GM19455 (cell line): ENCODE data around the gene KCNV2.

Experiments
- ATAC-seq: cut with Tn5 transposase; IDR thresholded peaks from one replicate; pipeline ENCODE4 v1.9.1; 2021; ENCODE audit not compliant: unreplicated experiment

KCNV2 gene

GRCh38 chr9:2718698-2719033 is 1.4 kb downstream of the KCNV2 start:
- ATAC-seq = no peak

GRCh38 chr9:2720179-2720654 is 2.9 kb downstream of the KCNV2 start:
- no peak for ATAC-seq

GRCh38 chr9:2722715-2723114 is 5.4 kb downstream of the KCNV2 start:
- ATAC-seq = no peak

- no peak for ATAC-seq
Observed at GRCh38 chr9:2723376-2724065, 6.2 kb downstream of the KCNV2 start.

DNA sequence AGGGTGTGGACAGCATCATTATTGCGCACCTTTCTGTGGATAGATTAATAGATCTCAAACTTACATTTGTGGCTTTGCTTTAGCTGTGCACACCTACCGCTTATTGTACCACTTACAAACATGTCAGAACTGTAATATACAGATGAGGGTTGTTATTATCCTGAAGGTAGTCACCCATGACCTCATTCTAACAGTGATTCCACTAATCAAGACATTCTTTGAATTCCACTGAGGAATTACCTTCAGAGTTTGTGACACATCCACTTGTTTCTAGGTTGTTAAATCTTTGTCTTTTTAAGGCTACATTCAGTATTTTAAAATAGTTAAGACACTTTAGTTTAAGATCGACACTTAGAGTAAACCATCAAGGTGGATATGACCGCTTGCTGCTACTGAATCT is 7.8 kb downstream of the KCNV2 start:
- ATAC-seq = no peak

DNA sequence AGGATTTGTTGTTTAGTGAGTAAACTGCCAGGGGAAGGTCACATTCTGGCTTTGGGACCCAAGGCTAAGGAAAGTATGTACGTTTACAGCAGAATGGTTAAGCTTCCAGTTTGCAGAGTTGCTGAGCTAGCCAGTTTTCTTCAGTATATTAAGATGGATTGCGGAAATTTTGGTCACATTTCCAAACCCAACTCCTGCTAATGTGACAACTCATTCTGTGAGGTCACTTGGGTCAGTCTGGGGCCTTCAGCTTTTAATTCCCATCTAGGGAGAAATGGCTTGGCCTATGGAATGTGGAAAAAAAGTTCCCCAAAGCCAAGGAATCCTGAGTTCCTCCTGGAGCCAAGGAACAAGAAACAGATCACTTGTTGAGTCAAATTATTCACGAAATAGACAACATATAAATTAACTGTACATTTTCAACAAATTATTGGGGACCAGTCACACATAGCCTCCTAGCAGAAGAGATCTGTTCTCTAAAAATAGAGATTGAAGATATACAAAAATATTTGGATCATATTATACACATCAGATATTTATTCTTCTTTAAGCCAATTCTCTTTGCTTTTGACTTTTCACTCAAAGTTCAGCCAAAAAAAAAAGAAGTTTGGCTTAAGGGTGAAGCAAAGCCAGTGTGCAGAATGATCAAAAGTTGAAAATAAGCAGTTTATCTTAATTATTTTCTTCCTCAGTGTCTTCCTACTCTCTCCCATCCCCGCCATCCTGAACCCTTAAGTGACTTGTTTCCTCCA is 8.8 kb downstream of the KCNV2 start:
- no peak for ATAC-seq

- ATAC-seq = no peak
Observed at GRCh38 chr9:2726650-2727340, 9.5 kb downstream of the KCNV2 start.

- no peak for ATAC-seq
Observed at GRCh38 chr9:2727374-2727773, 10.1 kb downstream of the KCNV2 start.

- ATAC-seq = peak; percentile 71
Observed at GRCh38 chr9:2727966-2728613, 10.8 kb downstream of the KCNV2 start.

DNA sequence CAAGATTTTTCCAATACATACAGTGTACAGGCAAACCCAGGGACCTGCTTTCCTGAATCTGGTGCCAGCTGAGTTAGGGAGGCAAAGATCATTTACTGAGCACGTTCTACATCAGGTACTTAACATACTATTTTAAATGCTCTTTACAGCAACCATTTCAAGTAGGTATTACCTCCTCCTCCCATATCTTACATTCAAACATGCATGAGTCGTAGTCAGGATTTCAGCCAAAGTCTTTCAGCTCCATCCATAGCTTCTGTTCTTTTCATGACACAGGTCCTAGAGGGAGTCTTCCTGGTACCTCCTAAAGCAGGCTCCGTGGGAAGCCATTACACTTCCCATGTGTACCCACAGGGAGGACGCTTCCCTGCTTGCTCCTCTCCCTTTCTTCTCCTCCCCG is 11.7 kb downstream of the KCNV2 start:
- ATAC-seq = no peak

DNA sequence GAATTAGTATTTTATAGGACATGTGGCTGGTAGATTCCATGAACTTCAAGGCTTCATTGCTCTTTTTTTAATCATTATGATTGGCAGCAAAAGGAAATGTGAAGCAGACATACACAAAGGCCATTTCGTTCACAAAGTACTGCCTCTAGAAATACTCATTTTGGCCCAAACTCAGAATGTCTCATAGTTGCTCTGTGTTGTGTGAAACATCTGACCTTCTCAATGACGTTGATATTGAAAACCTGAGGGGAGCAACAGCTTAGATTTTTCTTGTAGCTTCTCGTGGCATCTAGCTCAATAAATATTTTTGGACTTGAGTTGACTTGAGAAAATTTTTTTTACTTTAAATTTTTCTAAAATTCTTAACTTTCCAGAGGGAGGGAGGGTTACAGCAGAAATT is 12.4 kb downstream of the KCNV2 start:
- ATAC-seq = no peak

- ATAC-seq = no peak
Observed at GRCh38 chr9:2730971-2731370, 13.7 kb downstream of the KCNV2 start.

- no peak for ATAC-seq
Observed at GRCh38 chr9:2732492-2732891, 15.2 kb downstream of the KCNV2 start.

GRCh38 chr9:2740616-2741015 is 23.3 kb downstream of the KCNV2 start:
- no peak for ATAC-seq

- no peak for ATAC-seq
Observed at GRCh38 chr9:2741441-2742158, 24.3 kb downstream of the KCNV2 start.

DNA sequence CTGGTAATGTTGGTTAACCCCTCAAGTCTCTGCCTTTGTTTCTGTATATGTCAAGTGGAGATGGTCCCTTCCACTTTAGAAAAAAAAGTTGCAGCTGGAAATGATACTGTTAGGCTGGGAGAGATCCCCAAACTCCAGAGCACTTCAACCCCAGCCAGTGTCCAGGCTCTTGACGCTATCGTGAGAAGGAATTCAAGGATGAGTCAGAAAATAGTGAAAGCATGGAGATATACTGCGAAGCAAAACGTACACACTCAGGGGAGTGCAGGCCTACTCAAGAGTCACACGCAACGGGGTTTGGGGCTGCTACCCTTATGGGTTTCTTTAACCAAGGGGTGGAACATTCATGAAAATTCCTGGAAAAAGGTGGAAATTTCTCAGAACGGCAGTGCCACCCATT is 24.9 kb downstream of the KCNV2 start:
- ATAC-seq = no peak

DNA sequence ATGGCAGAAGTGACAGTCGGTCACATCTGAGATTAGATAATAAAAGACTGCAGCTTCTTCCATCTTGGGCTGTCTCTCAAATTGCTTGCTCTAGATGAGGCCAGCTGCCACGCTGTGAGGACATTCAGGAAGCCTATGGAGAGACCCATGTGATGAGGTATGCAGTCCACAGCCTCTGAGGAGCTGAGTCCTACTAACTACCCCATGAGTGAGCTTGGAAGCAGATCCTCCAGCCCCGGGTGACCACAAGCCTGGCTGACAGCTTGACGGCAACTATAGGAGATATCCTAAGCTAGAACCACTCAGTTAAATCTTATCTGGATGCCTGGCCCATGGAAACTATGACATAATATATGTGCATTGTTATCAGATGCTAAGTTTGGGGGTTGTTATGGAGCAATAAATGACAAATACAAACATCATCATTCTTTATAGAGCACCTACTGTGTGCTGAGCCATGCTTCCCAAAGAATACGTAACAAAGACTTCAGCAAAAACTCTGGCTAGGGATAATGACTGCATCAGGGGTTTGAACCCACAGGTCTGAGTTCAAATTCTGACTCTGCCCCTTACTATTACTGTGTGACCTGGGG is 26.7 kb downstream of the KCNV2 start:
- no peak for ATAC-seq

DNA sequence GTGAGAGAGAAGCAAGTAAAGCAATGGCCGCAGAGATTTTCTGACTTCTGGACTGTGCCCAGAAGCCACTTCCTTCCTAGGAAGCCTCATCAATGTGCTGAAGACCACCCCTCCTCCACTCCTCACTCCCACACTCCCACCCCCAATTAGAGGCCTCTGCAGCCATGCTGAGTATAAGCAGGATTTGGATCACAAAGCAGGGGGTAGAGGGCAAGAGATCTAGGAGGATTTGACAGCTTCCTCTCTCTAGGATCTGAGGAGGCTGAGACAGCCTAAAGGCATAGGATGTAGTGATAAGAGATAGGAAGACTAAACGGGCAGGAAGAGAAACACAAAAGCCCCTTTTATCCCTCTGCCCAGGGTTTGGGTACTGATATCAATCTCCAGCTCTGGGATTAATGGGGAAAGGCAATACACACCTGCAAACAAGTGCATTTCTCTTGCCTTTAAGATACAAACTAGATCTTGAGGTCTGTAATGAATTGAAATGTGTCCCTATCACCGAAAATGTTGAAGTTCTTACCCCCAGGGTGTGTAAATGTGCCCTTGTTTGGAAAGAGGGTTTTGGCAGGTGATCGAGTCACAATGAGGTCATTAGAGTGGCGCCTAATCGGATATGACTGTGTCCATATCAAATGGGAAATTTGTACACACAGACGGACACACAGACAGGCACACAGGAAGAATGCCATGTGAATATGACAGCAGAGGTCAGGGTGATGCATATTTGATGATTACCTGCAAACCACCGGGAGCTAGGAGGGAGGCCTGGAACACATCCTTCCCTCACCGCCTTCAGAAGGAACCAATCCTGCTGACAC is 28.5 kb downstream of the KCNV2 start:
- no peak for ATAC-seq

- ATAC-seq = no peak
Observed at GRCh38 chr9:2749485-2749884, 32.2 kb downstream of the KCNV2 start.

DNA sequence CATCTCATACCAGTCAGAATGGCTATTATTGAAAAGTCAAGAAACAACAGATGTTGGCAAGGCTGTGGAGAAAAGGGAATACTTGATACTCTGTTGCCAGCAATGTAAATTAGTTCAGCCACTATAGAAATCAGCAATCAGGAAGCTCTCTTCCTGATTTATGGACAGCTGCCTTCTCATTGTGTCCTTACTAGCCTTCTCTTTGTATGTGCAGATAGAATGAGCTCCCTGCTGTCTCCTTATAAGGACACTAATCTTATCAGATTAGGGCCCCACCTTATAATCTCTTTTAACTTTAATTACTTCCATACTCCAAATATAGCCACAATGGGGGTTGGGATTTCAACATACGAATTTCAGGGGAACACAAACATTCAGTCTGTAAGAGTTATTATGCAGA is 38.0 kb downstream of the KCNV2 start:
- no peak for ATAC-seq
